NAMALWA (cell line): ENCODE measurements around the gene NAV2.
"Not testable (repeated sequence)": the region's sequence is repeated elsewhere in the genome, so short reads cannot be mapped to it uniquely, and the experiment has no call there.

Experiments
- DNase-seq: peaks from one replicate; pipeline ENCODE4 v3.0.0-alpha.2; 2015; ENCODE audit warnings: low spot score

NAV2 gene

DNA sequence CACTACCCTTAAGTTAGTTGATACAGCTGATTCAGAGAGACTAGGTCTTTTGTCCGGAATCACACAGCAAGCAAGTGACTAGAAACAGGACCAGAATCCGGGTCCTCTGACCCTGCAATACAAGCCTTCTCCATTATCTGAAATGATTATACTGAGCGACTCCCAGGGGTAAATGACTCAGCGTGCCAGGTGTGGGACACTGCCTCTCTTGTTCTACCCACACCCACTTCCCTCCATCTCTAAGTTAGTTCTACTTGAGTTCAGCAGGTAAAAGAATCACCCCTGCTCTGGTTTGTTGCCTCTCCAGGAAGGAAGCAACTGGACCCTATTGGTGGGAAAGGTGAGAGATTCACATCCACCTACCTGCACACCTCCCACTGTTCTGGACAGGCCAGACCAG is 290.7 kb downstream of the NAV2 start:
- DNase-seq, result no peak

GRCh38 chr11:20004866-20005265 is 292.2 kb downstream of the NAV2 start:
- DNase-seq, result no peak

DNA sequence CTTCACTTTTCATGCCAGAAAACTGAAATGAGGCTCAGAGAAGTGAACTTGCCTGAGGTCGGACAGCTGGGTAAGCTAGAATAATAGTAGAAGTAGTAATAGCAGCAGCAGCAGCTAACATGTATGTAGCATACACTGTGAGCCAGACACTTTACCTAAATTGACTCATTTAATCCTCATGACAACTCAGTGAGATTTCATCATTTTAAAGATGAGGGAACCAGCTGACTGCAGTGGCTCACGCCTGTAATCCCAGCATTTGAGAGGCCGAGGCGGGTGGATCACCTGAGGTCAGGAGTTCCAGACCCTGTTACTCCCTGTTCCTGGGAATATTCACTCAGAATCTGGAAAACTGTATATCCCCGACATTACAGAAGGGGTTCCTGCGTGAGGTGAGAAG is 293.1 kb downstream of the NAV2 start:
- DNase-seq, result no peak

DNA sequence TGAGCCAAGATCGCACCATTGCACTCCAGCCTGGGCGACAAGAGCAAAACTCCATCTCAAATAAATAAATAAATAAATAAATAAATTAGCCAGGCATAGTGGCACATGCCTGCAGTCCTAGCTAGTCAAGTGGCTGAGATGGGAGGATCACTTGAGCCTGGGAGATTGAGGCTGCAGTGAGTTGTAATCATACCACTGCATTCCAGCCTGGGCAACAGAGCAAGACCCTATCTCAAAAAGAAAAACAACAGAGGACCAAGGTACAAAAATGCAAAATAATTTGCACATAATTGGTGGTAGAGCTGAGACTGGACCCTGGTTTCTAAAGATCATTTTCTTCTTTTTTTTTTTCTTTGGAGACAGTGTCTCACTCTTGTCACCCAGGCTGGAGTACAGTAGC is 294.0 kb downstream of the NAV2 start:
- not testable (repeated sequence) for DNase-seq

- no peak for DNase-seq
Measured at GRCh38 chr11:20007386-20007785, 294.7 kb downstream of the NAV2 start.

- no peak for DNase-seq
Measured at GRCh38 chr11:20008190-20008870, 295.7 kb downstream of the NAV2 start.

GRCh38 chr11:20008871-20009644 is 296.4 kb downstream of the NAV2 start:
- DNase-seq, result no peak

GRCh38 chr11:20010156-20010850 is 297.7 kb downstream of the NAV2 start:
- DNase-seq, result no peak

DNA sequence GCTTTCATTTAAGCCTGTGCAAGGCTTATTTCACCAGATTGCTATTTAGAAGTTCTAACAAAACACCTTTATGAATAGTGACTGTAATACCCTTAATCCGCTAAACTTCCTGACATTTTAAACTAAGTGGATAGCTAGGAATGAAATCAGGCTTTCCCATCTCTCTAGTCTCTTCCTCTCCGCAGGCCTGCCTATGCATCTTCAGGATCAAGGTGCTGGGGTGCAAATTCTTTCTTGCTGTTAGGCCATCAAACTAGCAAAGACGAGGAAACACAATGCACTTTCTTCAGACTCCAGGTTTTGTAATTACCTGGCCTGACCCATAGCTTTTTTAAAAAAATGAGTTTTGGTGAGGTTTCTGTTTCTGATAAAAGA is 298.2 kb downstream of the NAV2 start:
- DNase-seq, result no peak

GRCh38 chr11:20011307-20011951 is 298.8 kb downstream of the NAV2 start:
- no peak for DNase-seq

DNA sequence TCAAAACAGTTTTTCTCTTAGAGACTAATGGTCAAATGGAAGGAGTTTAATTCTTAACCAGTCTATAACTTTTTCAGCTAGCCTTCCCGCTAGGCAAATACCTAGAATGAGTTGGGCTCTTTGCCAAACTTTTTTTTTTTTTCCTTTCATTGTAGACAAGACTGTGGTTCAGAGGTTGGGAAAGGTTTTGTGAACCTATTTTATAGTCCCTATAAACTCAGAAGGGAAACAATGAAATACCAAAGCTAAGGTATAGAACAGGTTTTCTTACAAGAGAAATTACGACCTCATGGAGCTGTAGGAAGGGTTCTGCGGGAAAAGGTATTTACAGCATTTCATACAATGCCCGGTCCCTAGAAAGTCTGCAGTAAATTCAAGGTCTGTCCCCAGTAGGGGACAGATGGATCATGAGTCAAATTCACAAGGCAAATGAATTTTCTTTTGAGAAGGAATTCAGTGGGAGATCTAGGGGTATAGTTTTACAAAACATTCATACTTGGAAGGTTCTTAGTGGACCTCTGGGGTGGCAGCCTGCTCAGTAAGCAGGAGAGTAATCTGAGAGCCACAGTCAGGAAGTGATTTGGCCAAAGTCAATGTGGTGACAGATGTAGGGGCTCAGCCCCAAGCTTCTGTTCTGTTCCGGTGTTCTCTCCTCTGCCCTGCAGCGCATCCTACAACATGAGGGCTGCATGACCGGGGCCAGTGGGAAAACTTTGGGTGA is 300.9 kb downstream of the NAV2 start:
- no peak for DNase-seq

DNA sequence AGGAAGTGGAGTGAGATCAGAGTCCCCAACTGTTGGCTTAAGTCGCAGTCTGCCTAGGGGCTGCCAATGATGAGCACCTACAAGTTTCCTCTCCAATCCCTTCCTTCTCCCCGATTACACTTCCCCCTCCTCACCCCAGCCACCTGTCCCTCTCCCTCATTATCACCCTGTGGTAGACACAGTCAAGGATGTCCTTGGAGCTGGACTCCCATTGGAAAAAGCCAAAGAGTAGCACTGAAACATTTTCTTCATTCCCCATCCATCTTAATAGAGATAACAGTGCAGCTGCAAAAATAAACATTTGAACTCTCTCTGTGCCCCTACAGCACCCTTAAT is 301.4 kb downstream of the NAV2 start:
- no peak for DNase-seq

DNA sequence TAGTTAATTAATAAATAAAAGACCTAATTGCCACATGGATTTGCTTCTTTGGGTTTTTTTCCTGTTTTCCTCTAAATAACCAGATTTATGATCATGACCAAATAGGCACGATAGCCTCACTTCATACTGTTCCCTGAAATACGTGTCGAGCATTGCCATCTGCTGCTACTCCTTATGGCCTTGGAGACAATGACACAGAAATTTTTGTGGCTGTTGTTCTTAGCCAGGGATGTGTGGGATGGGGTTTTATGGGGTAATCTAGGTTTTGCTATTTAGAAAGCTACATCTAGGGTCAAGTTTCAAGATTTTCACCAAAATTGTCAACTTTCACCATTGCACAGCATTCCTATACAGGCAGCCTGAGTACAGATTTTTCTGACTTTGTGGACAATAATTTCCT is 302.5 kb downstream of the NAV2 start:
- DNase-seq, result no peak

GRCh38 chr11:20015529-20016427 is 303.1 kb downstream of the NAV2 start:
- DNase-seq, result no peak

GRCh38 chr11:20016526-20016925 is 303.9 kb downstream of the NAV2 start:
- DNase-seq, result no peak

GRCh38 chr11:20017320-20017719 is 304.7 kb downstream of the NAV2 start:
- no peak for DNase-seq

DNA sequence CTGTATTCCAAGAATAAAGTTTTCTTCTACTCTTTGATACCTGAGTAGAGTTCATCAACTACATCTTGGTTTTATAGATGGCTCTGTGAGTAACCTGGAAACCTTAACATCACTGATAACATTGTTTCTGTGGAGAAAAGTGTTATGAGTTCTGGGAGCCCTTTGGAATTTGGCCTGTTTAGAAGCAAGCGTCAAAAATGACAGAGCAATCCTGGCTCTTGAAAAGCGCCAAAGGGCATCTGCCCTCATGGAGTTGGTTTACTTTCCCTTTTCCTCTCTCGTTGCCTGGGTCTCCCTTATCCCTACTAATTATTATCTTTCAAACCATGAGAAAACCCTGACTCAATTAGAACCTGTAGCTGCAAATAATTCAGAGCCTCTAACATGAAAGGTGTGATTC is 307.6 kb downstream of the NAV2 start:
- DNase-seq, result no peak

DNA sequence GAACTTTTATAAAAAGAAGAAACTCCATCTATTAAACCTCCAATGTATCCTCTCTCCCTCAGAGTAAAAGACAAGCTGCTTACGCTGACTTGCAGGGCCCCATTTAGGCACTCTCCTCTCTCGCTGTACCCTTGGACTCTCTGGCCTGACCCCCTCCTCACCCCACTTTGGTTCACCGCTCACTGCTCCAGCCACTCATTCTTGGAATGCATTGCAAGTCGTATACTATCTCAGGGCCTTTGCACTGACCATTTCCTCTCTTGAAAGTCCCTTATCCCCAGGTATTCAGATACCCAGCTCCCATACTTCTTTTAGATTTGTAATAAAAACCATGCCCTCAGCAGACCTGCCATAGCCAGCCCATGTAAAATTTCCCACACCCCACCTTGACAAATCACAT is 308.1 kb downstream of the NAV2 start:
- no peak for DNase-seq

GRCh38 chr11:20021212-20021611 is 308.6 kb downstream of the NAV2 start:
- DNase-seq, result no peak

DNA sequence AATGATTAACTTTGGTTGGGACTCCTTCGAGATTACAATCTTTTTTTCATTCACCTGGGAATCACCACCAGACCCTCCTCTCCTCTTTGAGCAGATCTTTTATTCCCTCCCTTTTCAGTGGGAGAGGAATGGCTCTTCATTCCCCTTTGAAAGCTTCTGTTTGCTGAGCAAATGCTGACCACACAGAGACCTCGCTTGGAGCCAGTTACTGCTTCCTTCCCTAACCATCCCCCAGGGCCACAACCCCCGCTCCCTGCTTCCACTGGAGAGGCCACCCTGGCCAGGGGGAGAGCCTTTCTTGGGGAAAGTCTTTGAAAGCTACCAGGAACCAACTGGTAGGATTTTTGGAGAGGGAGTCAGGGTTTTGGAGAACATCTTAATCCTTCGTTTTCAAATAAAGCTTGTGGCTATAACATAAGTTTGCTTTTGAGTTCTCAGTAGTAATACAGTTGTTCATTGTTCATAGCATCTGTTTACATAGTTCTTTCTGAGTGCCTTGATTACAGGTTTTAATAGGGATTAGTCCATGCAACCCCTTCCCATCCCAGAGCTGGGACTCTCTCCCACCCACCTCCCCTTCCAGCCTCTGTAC is 309.2 kb downstream of the NAV2 start:
- DNase-seq, result no peak
